GM12891 (cell line): ENCODE results near the gene ALG9.

Experiments
- PAX5 ChIP-seq: IDR thresholded peaks from 2 replicates; pipeline ENCODE4 v1.6.1; 2011; ENCODE audit warnings: low read length, moderate library complexity, mild to moderate bottlenecking; ENCODE audit not compliant: insufficient read depth, severe bottlenecking
- POLR2A ChIP-seq: IDR thresholded peaks from 2 replicates; pipeline ENCODE4 v1.6.1; 2011; ENCODE audit warnings: low read depth, low read length, control low read depth
- POLR2AphosphoS5 ChIP-seq: IDR thresholded peaks from 2 replicates; pipeline ENCODE4 v1.6.1; 2011; ENCODE audit warnings: low read depth, low read length, control low read depth
- POU2F2 ChIP-seq: IDR thresholded peaks from 2 replicates; pipeline ENCODE4 v1.6.1; 2011; ENCODE audit warnings: low read depth, mild to moderate bottlenecking, control low read depth, low read length, moderate library complexity
- SPI1 ChIP-seq: IDR thresholded peaks from 2 replicates; pipeline ENCODE4 v1.6.1; 2011; ENCODE audit warnings: low read depth, low read length, control low read depth
- TAF1 ChIP-seq: IDR thresholded peaks from 2 replicates; pipeline ENCODE4 v1.6.1; 2011; ENCODE audit warnings: low read depth, low read length, control low read depth

DNA sequence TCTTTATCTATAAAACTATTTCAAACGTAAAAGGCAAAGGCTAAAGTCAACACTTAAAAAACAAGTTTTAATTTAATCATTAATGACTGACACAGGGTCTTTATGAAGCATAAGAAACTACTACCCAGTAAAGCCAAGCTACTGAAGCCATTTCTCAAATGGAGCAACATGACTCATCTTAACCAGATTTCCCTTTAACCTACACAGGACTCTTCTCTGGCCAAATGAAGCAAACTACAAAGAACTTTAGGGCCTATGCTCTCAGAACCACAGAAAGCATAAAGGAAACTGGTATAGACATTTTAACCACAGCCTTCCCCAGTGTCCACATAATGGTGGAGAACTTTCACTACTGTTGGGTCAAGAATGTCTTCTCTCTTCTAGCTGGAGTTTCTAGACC is 34.7 kb downstream of the ALG9 start:
- no peak for TF ChIP-seq POLR2A
- no peak for TF ChIP-seq TAF1
- no peak for TF ChIP-seq POLR2AphosphoS5
- no peak for TF ChIP-seq SPI1
- no peak for TF ChIP-seq POU2F2
- no peak for TF ChIP-seq PAX5
